ENCODE measurements around the gene ARL5C.
A peak's percentile ranks its signal among the peaks of the same experiment; 100 is the strongest.

The ARL5C gene

GRCh38 chr17:39165841-39166349, at the start of gene ARL5C:
ARL5C (minus strand) TSS chr17:39166161; CDS start chr17:39165760, 401 bp downstream.
- peak in 2 of 3 donors; percentile 35 to 52 for DNase-seq

GRCh38 chr17:39213852-39214251, 47.9 kb upstream of the ARL5C start:
- no peak for DNase-seq

GRCh38 chr17:39212841-39213480, 47.0 kb upstream of the ARL5C start:
- no peak for DNase-seq

GRCh38 chr17:39212195-39212810, 46.3 kb upstream of the ARL5C start:
- peak in 2 of 3 donors; percentile 37 to 62 for DNase-seq

- DNase-seq = no peak
These were observed 44.1 kb upstream of the ARL5C start for GRCh38 chr17:39210093-39210434.

GRCh38 chr17:39209317-39210092, 43.5 kb upstream of the ARL5C start:
- DNase-seq = peak; percentile 85 to 94 (median 90)

GRCh38 chr17:39208893-39209292, 42.9 kb upstream of the ARL5C start:
- DNase-seq = peak in 1 of 3 donors; percentile 56

GRCh38 chr17:39208136-39208535, 42.2 kb upstream of the ARL5C start:
- DNase-seq = peak in 2 of 3 donors; percentile 43 to 64

GRCh38 chr17:39205112-39205526, 39.2 kb upstream of the ARL5C start:
- DNase-seq = no peak

GRCh38 chr17:39204245-39204644, 38.3 kb upstream of the ARL5C start:
- no peak for DNase-seq

GRCh38 chr17:39200957-39201510, 35.1 kb upstream of the ARL5C start:
- DNase-seq = peak in 1 of 3 donors; percentile 25

- peak in 2 of 3 donors; percentile 84 to 91 for DNase-seq
These were observed 34.3 kb upstream of the ARL5C start, which contains the start of gene RPL19 for GRCh38 chr17:39200070-39200879. RPL19 (plus strand) TSS chr17:39200283; CDS start chr17:39200345, 62 bp downstream.

- peak; percentile 94 to 97 (median 97) for DNase-seq
These were observed 33.8 kb upstream of the ARL5C start for GRCh38 chr17:39199820-39200069.

- DNase-seq = peak; percentile 46 to 51 (median 48)
These were observed 32.2 kb upstream of the ARL5C start for GRCh38 chr17:39198186-39198566.

GRCh38 chr17:39197380-39198185, 31.6 kb upstream of the ARL5C start, which contains the start of gene CACNB1:
CACNB1 (minus strand) TSS chr17:39197669; CDS start chr17:39197495, 174 bp downstream.
- DNase-seq = peak; percentile 29 to 64 (median 32)

- peak in 1 of 3 donors; percentile 15 for DNase-seq
These were observed 30.9 kb upstream of the ARL5C start for GRCh38 chr17:39196808-39197291.

GRCh38 chr17:39196241-39196807, 30.4 kb upstream of the ARL5C start:
- no peak for DNase-seq

GRCh38 chr17:39195568-39196160, 29.7 kb upstream of the ARL5C start:
- no peak for DNase-seq

- no peak for DNase-seq
These were observed 29.1 kb upstream of the ARL5C start for GRCh38 chr17:39194985-39195524.
